Activated naive CD4-positive, alpha-beta T cell treated with Interleukin-2 at 50 U/mL for 16 hours (primary cell): Measurements from ENCODE around the gene MTHFR.

ENCODE experiments used
- DNase-seq: peaks from one replicate; pipeline ENCODE4 v3.0.0-alpha.2; 2020

The MTHFR gene

GRCh38 chr1:11752359-11753088, 53.2 kb downstream of the MTHFR start:
- no peak for DNase-seq

GRCh38 chr1:11751087-11751486, 54.7 kb downstream of the MTHFR start:
- no peak for DNase-seq

GRCh38 chr1:11749996-11750395, 55.8 kb downstream of the MTHFR start:
- DNase-seq, result no peak

- peak; percentile 58 for DNase-seq
These were observed 56.5 kb downstream of the MTHFR start for GRCh38 chr1:11749203-11749689.

DNA sequence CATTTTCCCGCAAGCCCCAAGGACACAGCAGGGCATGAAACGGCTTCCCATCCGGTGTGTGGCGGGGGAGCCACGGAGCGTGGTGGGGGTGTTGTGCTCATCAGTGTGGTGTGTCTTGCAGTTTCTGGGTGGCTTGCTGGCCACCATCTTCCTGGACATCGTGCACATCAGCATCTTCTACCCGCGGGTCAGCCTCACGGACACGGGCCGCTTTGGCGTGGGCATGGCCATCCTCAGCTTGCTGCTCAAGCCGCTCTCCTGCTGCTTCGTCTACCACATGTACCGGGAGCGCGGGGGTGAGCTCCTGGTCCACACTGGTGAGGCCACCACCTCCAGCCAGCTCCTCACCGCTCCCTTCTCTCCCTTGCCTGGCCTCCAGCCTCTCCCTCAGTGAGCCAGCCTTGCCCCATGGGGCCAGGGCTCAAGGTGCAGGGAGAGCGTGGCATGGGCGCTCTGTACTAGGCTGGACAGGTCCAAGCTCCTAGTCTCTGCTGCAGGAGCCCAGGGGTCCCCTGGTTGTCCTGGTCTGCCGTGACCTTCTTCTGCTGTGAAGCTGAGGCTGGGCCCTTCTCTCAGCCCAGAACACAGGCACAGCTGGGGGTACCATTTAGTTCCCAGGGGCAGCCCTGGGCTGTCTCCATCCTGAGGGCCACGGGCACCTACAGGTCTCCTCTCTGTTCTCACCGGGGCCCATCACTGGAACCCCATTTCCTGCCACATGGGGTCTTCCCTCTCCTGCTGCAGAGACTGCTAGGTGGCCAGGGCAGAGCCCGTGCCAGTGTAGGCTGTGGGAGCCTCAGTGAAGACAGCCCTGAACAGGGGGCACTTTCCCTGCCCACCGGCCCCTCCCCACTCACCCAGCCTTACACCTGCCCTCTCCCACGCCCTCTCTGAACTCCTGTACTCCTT, 57.2 kb downstream of the MTHFR start:
- no peak for DNase-seq

- no peak for DNase-seq
These were observed 58.8 kb downstream of the MTHFR start for GRCh38 chr1:11746795-11747487.

- no peak for DNase-seq
These were observed 59.7 kb downstream of the MTHFR start for GRCh38 chr1:11746092-11746491.

GRCh38 chr1:11744287-11744686, 61.5 kb downstream of the MTHFR start:
- no peak for DNase-seq

DNA sequence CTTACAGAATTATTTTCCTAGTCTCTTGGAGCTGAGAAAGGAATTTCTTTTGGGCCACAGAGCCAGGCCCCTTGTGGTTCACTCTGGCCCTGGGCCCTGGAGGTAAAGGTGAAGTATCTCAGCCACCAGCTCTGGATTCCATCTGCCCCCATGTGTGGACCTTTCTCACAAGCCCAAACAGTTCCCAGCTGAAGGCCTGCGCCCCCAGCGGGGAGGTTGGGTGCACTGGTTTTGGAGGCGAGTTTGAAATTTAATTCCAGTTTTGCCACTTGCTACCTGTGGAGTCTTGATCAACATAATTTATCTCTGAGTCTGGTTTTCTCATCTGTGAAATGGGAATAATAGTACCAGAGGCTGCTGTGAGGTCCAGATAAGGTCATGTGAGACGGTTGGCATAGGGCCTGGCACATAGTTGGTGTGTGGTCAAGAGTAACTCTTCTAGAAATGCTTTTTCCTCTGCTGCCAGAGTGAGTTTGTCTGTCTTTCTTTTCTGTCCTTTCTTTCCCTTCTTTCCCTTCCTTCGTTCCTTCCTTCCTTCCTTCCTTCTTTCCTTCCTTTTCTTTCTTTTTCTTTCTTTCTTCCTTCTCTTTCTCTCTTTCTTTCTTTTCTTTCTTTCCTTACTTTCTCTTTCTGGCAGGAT, 63.7 kb downstream of the MTHFR start:
- no peak for DNase-seq

DNA sequence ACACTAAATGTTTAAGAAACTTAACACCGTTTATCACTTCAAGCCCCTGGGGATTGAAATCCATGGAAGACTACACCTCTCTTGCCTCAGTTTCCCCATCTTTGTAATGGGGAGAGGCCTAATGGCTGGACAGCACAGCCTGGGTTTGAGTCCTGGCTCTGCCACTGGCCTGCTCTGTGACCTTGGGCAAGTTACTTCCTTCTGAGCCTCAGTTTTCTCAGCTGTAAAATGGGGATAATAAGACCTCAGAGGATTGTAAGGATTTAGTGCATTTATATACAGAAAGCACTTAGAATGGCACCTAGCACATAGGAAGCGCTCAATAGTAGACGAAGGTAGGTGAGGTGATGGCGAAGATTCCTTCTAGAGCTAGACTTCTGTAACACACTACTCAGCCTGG, 64.3 kb downstream of the MTHFR start:
- DNase-seq, result no peak

GRCh38 chr1:11740258-11741192, 65.2 kb downstream of the MTHFR start:
- no peak for DNase-seq

GRCh38 chr1:11738783-11739182, 67.0 kb downstream of the MTHFR start:
- DNase-seq, result no peak

- no peak for DNase-seq
These were observed 67.7 kb downstream of the MTHFR start for GRCh38 chr1:11738096-11738495.

GRCh38 chr1:11736746-11737639, 68.8 kb downstream of the MTHFR start:
- peak; percentile 46 for DNase-seq

GRCh38 chr1:11735854-11736745, 69.7 kb downstream of the MTHFR start, which contains the start of gene AGTRAP:
Gene AGTRAP, plus strand, starts transcription at chr1:11736136. Its CDS starts 73 bp downstream, at chr1:11736209.
- DNase-seq, result peak; percentile 88
